GF-D8 (cell line): Measurements from ENCODE around the gene RCN1.

Experiments
- DNase-seq: peaks from one replicate; lab custom pipeline; 2025; lab: John Stamatoyannopoulos, UW

The RCN1 gene

DNA sequence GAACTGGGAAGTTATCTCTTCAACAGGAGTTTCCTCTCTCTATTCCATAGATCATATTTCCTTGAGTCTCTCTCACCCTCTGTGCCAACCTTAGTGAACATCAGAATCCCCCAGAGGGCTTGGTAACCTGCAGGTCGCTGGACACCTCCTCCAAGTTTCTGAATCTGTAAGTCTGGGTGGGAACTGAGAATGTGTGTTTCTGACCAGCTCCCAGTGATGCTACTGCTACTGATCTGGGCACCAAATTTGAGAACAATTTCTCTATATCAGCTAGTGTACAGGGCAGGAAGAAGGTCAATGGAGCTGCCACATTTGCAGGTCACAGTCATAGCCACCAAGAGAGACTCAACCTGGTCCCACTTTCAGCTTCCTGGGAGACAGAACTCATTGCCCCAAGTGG, 62.9 kb downstream of the RCN1 start:
- DNase-seq = no peak

DNA sequence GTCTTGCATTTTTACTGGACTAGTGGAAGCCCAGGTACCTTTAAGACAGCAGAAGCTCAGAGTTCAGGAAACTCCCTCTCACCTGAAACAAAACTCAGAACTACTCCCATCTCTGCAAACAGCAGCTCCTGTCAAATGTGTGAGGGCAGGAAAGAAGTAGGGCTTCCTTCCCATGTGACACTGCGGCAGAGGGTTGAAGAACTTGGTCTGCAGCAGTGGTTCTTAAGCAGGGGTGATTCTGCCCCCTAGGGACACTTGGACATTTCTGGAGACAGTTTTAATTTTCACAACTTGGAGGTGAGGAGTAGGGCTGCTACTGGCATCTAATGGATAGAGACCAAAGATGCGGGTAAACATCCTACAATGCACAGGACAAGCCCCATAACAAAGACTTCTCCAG, 63.4 kb downstream of the RCN1 start:
- no peak for DNase-seq
